ENCODE data around the gene NECTIN1.

DNA sequence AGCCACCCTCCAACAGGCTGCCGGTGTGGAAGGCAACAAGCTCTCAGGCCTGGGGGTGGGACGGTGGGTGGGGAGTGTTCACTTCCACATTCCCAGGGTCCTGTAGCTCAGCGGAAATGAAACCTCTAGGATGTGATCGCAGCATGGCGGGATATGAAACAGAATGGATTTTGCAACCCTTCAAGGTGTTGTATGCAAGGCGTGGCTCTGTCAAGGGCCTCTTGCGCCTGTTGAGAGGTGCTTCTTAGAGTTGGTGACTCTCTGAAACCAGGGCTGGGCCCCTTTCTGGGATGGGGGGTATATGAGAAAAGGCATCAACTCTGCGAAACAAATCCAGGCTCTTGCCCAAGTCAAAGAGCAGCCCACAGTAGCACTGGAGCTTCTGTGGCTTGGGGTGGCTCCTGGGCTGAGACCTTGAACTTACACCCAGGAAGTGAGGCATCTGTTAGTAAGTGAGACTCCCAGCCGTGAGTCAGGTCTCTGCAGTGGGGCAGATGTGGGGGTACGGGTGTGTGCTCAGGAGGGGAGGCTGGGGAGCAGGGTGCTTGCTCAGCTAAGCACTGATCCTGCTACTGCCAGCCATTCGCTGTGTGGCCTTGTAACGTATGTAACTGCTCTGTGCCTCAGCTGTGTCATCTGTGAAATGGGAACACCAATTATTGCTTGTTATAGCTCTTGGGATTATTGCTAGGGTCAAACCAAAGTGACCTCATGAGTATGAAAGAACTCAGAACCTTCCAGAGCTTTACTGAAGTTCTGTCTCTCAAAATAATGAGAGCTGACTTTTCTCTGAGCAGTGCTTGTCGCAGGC lies 28.3 kb downstream of the NECTIN1 start:
- TF ChIP-seq EZH2phosphoT487 (IDR thresholded peaks at IDR 0.05; ENCODE audit: borderline replicate concordance, low read depth, low read length): no peak
- TF ChIP-seq, protein P1, sequence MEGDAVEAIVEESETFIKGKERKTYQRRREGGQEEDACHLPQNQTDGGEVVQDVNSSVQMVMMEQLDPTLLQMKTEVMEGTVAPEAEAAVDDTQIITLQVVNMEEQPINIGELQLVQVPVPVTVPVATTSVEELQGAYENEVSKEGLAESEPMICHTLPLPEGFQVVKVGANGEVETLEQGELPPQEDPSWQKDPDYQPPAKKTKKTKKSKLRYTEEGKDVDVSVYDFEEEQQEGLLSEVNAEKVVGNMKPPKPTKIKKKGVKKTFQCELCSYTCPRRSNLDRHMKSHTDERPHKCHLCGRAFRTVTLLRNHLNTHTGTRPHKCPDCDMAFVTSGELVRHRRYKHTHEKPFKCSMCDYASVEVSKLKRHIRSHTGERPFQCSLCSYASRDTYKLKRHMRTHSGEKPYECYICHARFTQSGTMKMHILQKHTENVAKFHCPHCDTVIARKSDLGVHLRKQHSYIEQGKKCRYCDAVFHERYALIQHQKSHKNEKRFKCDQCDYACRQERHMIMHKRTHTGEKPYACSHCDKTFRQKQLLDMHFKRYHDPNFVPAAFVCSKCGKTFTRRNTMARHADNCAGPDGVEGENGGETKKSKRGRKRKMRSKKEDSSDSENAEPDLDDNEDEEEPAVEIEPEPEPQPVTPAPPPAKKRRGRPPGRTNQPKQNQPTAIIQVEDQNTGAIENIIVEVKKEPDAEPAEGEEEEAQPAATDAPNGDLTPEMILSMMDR (conservative IDR thresholded peaks at IDR 0.05; ENCODE audit: low read length): no peak

Data from OCI-LY7 (cell line).